GM23338 (cell line): ENCODE data around the gene CNTNAP4. TPM values are rescaled to one million over a fixed set of nuclear protein-coding genes. Genes with fewer than 3 reads are reported as not detected.

ENCODE experiments used
- ATAC-seq: fragments of 200-7000 bp; cut with Tn5 transposase; 3 replicates; pipeline ENCODE4 v1.9.1; 2020
- DNase-seq: peaks from one replicate; pipeline ENCODE4 v3.0.0-alpha.2; 2015; ENCODE audit warnings: low spot score
- H2AFZ ChIP-seq: fragments of 200-600 bp; sonication (generic); 2 replicates; pipeline ENCODE4 v1.8.0; 2016; ENCODE audit warnings: antibody characterized with exemption, mild to moderate bottlenecking, moderate library complexity
- H3F3A ChIP-seq: fragments of 200-600 bp; sonication (generic); replicated peaks from 2 replicates; pipeline ENCODE4 v1.8.0; 2017; ENCODE audit warnings: antibody characterized with exemption, mixed run types, low read depth
- H3K27ac ChIP-seq: fragments of 200-600 bp; sonication (generic); 2 replicates; pipeline ENCODE4 v1.6.1; 2016; ENCODE audit warnings: low read depth
- H3K27me3 ChIP-seq: fragments of 200-600 bp; sonication (generic); 2 replicates; pipeline ENCODE4 v1.8.0; 2016; ENCODE audit warnings: mild to moderate bottlenecking, mixed run types, moderate library complexity; ENCODE audit not compliant: insufficient read depth
- H3K36me3 ChIP-seq: fragments of 200-600 bp; sonication (generic); 2 replicates; pipeline ENCODE4 v1.8.0; 2016; ENCODE audit warnings: mild to moderate bottlenecking; ENCODE audit not compliant: insufficient read depth
- H3K4me1 ChIP-seq: fragments of 200-600 bp; sonication (generic); 2 replicates; pipeline ENCODE4 v1.8.0; 2016; ENCODE audit warnings: mild to moderate bottlenecking, moderate library complexity; ENCODE audit not compliant: insufficient read depth
- H3K4me2 ChIP-seq: fragments of 200-600 bp; sonication (generic); 2 replicates; pipeline ENCODE4 v1.7.1; 2017; ENCODE audit warnings: mixed run types
- H3K4me3 ChIP-seq: fragments of 200-600 bp; sonication (generic); 2 replicates; pipeline ENCODE4 v1.6.1; 2016; ENCODE audit warnings: mixed run types
- H3K79me2 ChIP-seq: fragments of 200-600 bp; sonication (generic); replicated peaks from 2 replicates; pipeline ENCODE4 v1.8.0; 2017; ENCODE audit warnings: mild to moderate bottlenecking; ENCODE audit not compliant: insufficient read depth
- H3K9me2 ChIP-seq: fragments of 200-600 bp; sonication (generic); 2 replicates; pipeline ENCODE4 v1.8.0; 2017; ENCODE audit not compliant: insufficient read depth
- H4K20me1 ChIP-seq: fragments of 200-600 bp; sonication (generic); replicated peaks from 2 replicates; pipeline ENCODE4 v1.8.0; 2017; ENCODE audit warnings: mild to moderate bottlenecking; ENCODE audit not compliant: insufficient read depth
- H3K27ac Mint-ChIP-seq: 2 replicates; pipeline ENCODE4 v1.8.0; 2020; ENCODE audit warnings: inconsistent platforms, mild to moderate bottlenecking, moderate library complexity, mixed read lengths
- H3K27me3 Mint-ChIP-seq: 3 replicates; pipeline ENCODE4 v1.8.0; 2022; ENCODE audit warnings: low read depth, mild to moderate bottlenecking, moderate library complexity, mixed read lengths, inconsistent platforms; ENCODE audit not compliant: insufficient read depth, poor library complexity
- H3K36me3 Mint-ChIP-seq: 3 replicates; pipeline ENCODE4 v1.8.0; 2021; ENCODE audit warnings: low read depth, mild to moderate bottlenecking, inconsistent platforms, moderate library complexity, mixed read lengths
- H3K4me1 Mint-ChIP-seq: 3 replicates; pipeline ENCODE4 v1.8.0; 2020; ENCODE audit warnings: mild to moderate bottlenecking, inconsistent platforms, mixed read lengths
- H3K4me3 Mint-ChIP-seq: 3 replicates; pipeline ENCODE4 v1.8.0; 2021; ENCODE audit warnings: moderate library complexity, mild to moderate bottlenecking, inconsistent platforms, mixed read lengths
- H3K9me3 Mint-ChIP-seq: 3 replicates; pipeline ENCODE4 v1.8.0; 2020; ENCODE audit warnings: moderate library complexity, mild to moderate bottlenecking, inconsistent platforms, mixed read lengths
- JUNB ChIP-seq: IDR thresholded peaks from one replicate; pipeline ENCODE4 v1.6.1; 2016; ENCODE audit warnings: antibody characterized with exemption; ENCODE audit not compliant: unreplicated experiment
- NANOG ChIP-seq: IDR thresholded peaks from 2 replicates; pipeline ENCODE4 v1.6.1; 2016; ENCODE audit warnings: antibody characterized with exemption, borderline replicate concordance
- REST ChIP-seq: IDR thresholded peaks from one replicate; pipeline ENCODE4 v1.6.1; 2018; ENCODE audit warnings: antibody characterized with exemption; ENCODE audit not compliant: unreplicated experiment
- ZNF114 ChIP-seq: fragments of 250-450 bp; sonication (Bioruptor Pico); IDR thresholded peaks from 2 replicates; pipeline ENCODE4 v1.5.0; 2020; ENCODE audit warnings: mild to moderate bottlenecking, moderate library complexity
- ZNF462 ChIP-seq: fragments of 250-450 bp; sonication (Bioruptor Pico); IDR thresholded peaks from 2 replicates; pipeline ENCODE4 v1.5.0; 2020; ENCODE audit warnings: mild to moderate bottlenecking, moderate library complexity
- polyA plus RNA-seq: library from polyadenylated mRNA; unstranded; fragments of >200 nt; fragmentation: Nextera tagmentation; extraction: Ambion mirVana; gene quantifications from 2 replicates; pipeline ENCODE4 v1.2.1, GENCODE V29; 2016
- total RNA-seq: library from RNA; depleted of rRNA; stranded (reverse); fragments of >200 nt; shearing (Covaris generic); gene quantifications from 2 replicates; pipeline ENCODE4 v1.2.3, GENCODE V29; 2014

Gene CNTNAP4
- total and polyA plus RNA-seq, 2 experiments from 2014 or later = not detected

- TF ChIP-seq ZNF462 (CRISPR knock-in tag) (no peak), REST (no peak)
These were observed 33.6 kb upstream of the CNTNAP4 start (continued) for GRCh38 chr16:76243620-76244019.

- H3K9me3 Mint-ChIP-seq = peaks cover 62% of the 10 kb centered on the region
- H3K27me3 Mint-ChIP-seq = peaks cover 2% of the 10 kb centered on the region
- no peaks in the 10 kb centered on the region for H3K36me3 ChIP-seq
- H3K27me3 ChIP-seq = no peaks in the 10 kb centered on the region
- no peaks in the 10 kb centered on the region for H4K20me1 ChIP-seq
- H3K4me1 Mint-ChIP-seq = no peaks in the 10 kb centered on the region
- ATAC-seq (no peak), DNase-seq (no peak)
- no peaks in the 10 kb centered on the region for H3F3A ChIP-seq
- 0 out of 3 replicates have a peak, but pooled peaks cover 2% of the 10 kb centered on the region for H3K36me3 Mint-ChIP-seq
- H3K4me2 ChIP-seq = no peak overlapping the region
- H2AFZ ChIP-seq = no peak overlapping the region
- no peak overlapping the region for H3K27ac Mint-ChIP-seq
- TF ChIP-seq ZNF114 (CRISPR knock-in tag) (no peak), REST (no peak), NANOG (no peak), JUNB (no peak)
- H3K4me3 ChIP-seq = no peak overlapping the region
- H3K4me3 Mint-ChIP-seq = no peak overlapping the region
- H3K27ac ChIP-seq = no peak overlapping the region
- H3K79me2 ChIP-seq = no peaks in the 10 kb centered on the region
- no peaks in the 10 kb centered on the region for H3K4me1 ChIP-seq
- no peaks in the 10 kb centered on the region for H3K9me2 ChIP-seq
These were observed 30.6 kb upstream of the CNTNAP4 start for GRCh38 chr16:76246587-76246986.
